Endodermal cell (in vitro differentiated cells): ENCODE data around the gene PSMA8. TPM values are rescaled to one million over a fixed set of nuclear protein-coding genes. Genes with fewer than 3 reads are reported as not detected.

Experiments used
- DNase-seq: peaks from one replicate; pipeline ENCODE4 v3.0.0-alpha.2; 2017
- H3K27ac ChIP-seq: 2 replicates; pipeline ENCODE4 v1.5.1; 2013; ENCODE audit warnings: mild to moderate bottlenecking, low read depth, low read length, moderate library complexity
- H3K27me3 ChIP-seq: 2 replicates; pipeline ENCODE4 v1.6.1; 2013; ENCODE audit warnings: mild to moderate bottlenecking, low read length, moderate library complexity; ENCODE audit not compliant: insufficient read depth, control insufficient read depth, poor library complexity, severe bottlenecking
- H3K36me3 ChIP-seq: 2 replicates; pipeline ENCODE4 v1.7.0; 2013; ENCODE audit warnings: mild to moderate bottlenecking, low read length, moderate library complexity; ENCODE audit not compliant: control insufficient read depth, insufficient read depth
- H3K4me1 ChIP-seq: one replicate; pipeline ENCODE4 v1.7.0; 2013; ENCODE audit warnings: low read length; ENCODE audit not compliant: control insufficient read depth, insufficient read depth
- H3K4me3 ChIP-seq: 2 replicates; pipeline ENCODE4 v1.5.1; 2013; ENCODE audit warnings: mild to moderate bottlenecking, low read length, moderate library complexity
- H3K9ac ChIP-seq: 2 replicates; pipeline ENCODE4 v1.6.1; 2013; ENCODE audit warnings: mild to moderate bottlenecking, low read length, moderate library complexity; ENCODE audit not compliant: poor library complexity, severe bottlenecking; ENCODE audit errors: extremely low read depth
- H3K9me3 ChIP-seq: 2 replicates; pipeline ENCODE4 v1.6.1; 2013; ENCODE audit warnings: mild to moderate bottlenecking, low read length, moderate library complexity; ENCODE audit not compliant: control insufficient read depth
- H3K27ac Mint-ChIP-seq: 2 replicates; pipeline ENCODE4 v1.8.0; 2020; ENCODE audit warnings: mixed read lengths
- H3K27me3 Mint-ChIP-seq: 2 replicates; pipeline ENCODE4 v1.8.0; 2021; ENCODE audit warnings: mild to moderate bottlenecking, mixed read lengths; ENCODE audit not compliant: insufficient read depth
- H3K36me3 Mint-ChIP-seq: 2 replicates; pipeline ENCODE4 v1.8.0; 2020; ENCODE audit warnings: low read depth, mixed read lengths
- H3K4me1 Mint-ChIP-seq: 2 replicates; pipeline ENCODE4 v1.8.0; 2020; ENCODE audit warnings: mixed read lengths
- H3K4me3 Mint-ChIP-seq: 2 replicates; pipeline ENCODE4 v1.8.0; 2020; ENCODE audit warnings: mild to moderate bottlenecking, moderate library complexity, mixed read lengths
- H3K9me3 Mint-ChIP-seq: 2 replicates; pipeline ENCODE4 v1.8.0; 2020; ENCODE audit warnings: mild to moderate bottlenecking, mixed read lengths
- CTCF ChIP-seq: fragments of 200-600 bp; sonication (generic); conservative IDR thresholded peaks from 2 replicates; pipeline ENCODE4 v1.5.0; 2021; ENCODE audit warnings: antibody characterized with exemption, mild to moderate bottlenecking
- WGBS, 2 experiments: methylation state at CpG; one replicate each; pipeline versions ENCODE4 v1.1.5 to v1.1.7; 2013; ENCODE audit warnings: missing lambda C conversion rate in 2 of 2, mixed read lengths in 1 of 2; ENCODE audit not compliant: insufficient coverage in 1 of 2, insufficient read length in 1 of 2; 5-methylcytosine and 5-hydroxymethylcytosine counted together
- long read RNA-seq, 4 experiments: library from polyadenylated mRNA in 2 of 4; library from RNA in 1 of 4; library from capped mRNA in 1 of 4; stranded (forward) in 3 of 4; unstranded in 1 of 4; transcript quantifications; one replicate each; pipeline ENCODE4 v2.0.0, GENCODE V29; 2020 to 2021; ENCODE audit warnings: inconsistent platforms in 1 of 4
- polyA plus RNA-seq, 2 experiments: library from polyadenylated mRNA; stranded (reverse); fragments of 50-300 nt; gene quantifications; one replicate each; pipeline ENCODE4 v1.2.3, GENCODE V29; 2013
- total RNA-seq, 2 donors: library from RNA; stranded (reverse); fragmentation: NEBNext Ultra II Directional in 1 of 2; extraction: Animal tissue kit (Norgen Biotek cat#: 25700) in 1 of 2; gene quantifications; 2 replicates in 1 of 2; 3 replicates in 1 of 2; pipeline ENCODE4 v1.2.1, GENCODE V29; 2021

PSMA8 gene
- not detected for total RNA-seq
- not detected for polyA plus RNA-seq (2013, experiment 1 of 2)
- polyA plus RNA-seq (2013, experiment 2 of 2): not detected
- long read RNA-seq, experiment 1: 0 reads
- long read RNA-seq, experiment 2: 0 reads
- long read RNA-seq, experiment 3: 0 reads
- long read RNA-seq, experiment 4: 0 reads

- Mint-ChIP-seq H3K4me3 (peak within 1 kb of the TSS; percentile 50), H3K36me3 (no peaks in the 10 kb centered on the region), H3K4me1 (no peaks in the 10 kb centered on the region), H3K27me3 (peaks cover 32% of the 10 kb centered on the region), H3K9me3 (peaks cover 7% of the 10 kb centered on the region), H3K27ac (no peak within 1 kb of the TSS)
- Histone ChIP-seq H3K4me3 (no peak within 1 kb of the TSS), H3K27ac (no peak within 1 kb of the TSS), H3K9ac (no peak within 1 kb of the TSS), H3K36me3 (no peaks in the 10 kb centered on the region), H3K27me3 (no peaks in the 10 kb centered on the region), H3K4me1 (no peaks in the 10 kb centered on the region), H3K9me3 (no peaks in the 10 kb centered on the region)
- no peak for TF ChIP-seq CTCF
- peak; percentile 68 for DNase-seq
- WGBS, 2 experiments: 91 to 96% methylated on average over 30 to 31 of the region's 31 CpGs
Measured at GRCh38 chr18:26133652-26134051, at the start of gene PSMA8. PSMA8 (plus strand) TSS chr18:26133869; CDS start chr18:26133966, 97 bp downstream.

- no peak for TF ChIP-seq CTCF
- Histone ChIP-seq H3K4me1 (no peaks in the 10 kb centered on the region), H3K4me3 (no peak overlapping the region), H3K9me3 (no peaks in the 10 kb centered on the region), H3K27ac (no peak overlapping the region), H3K36me3 (peaks cover 71% of the 10 kb centered on the region), H3K9ac (no peak overlapping the region), H3K27me3 (no peaks in the 10 kb centered on the region)
- Mint-ChIP-seq H3K4me1 (peaks cover 12% of the 10 kb centered on the region), H3K27me3 (no peaks in the 10 kb centered on the region), H3K27ac (no peak overlapping the region), H3K9me3 (no peaks in the 10 kb centered on the region), H3K36me3 (peaks cover 60% of the 10 kb centered on the region), H3K4me3 (no peak overlapping the region)
- 77 to 93% methylated on average over 3 to 5 of the region's 5 CpGs for WGBS, 2 experiments
- no peak for DNase-seq
Measured at GRCh38 chr18:26085056-26085455, 48.6 kb upstream of the PSMA8 start.

GRCh38 chr18:26086959-26087358 is 46.7 kb upstream of the PSMA8 start:
- H3K27me3 ChIP-seq: no peaks in the 10 kb centered on the region
- H3K4me3 ChIP-seq: no peak overlapping the region
- H3K36me3 ChIP-seq: peaks cover 54% of the 10 kb centered on the region
- H3K9me3 ChIP-seq: no peaks in the 10 kb centered on the region
- no peak overlapping the region for H3K4me3 Mint-ChIP-seq
- no peak overlapping the region for H3K9ac ChIP-seq
- no peak overlapping the region for H3K27ac Mint-ChIP-seq
- peaks cover 43% of the 10 kb centered on the region for H3K36me3 Mint-ChIP-seq
- no peak for DNase-seq
- H3K4me1 ChIP-seq: no peaks in the 10 kb centered on the region
- 96% methylated on average over 5 of the region's 6 CpGs; no CpG with 5 or more reads in 1 of the 2 experiments for WGBS, 2 experiments
- H3K4me1 Mint-ChIP-seq: peaks cover 12% of the 10 kb centered on the region
- H3K27ac ChIP-seq: no peak overlapping the region
- no peaks in the 10 kb centered on the region for H3K9me3 Mint-ChIP-seq
- no peaks in the 10 kb centered on the region for H3K27me3 Mint-ChIP-seq
- TF ChIP-seq CTCF: no peak
